Measurements from ENCODE around the gene AK1. TPM values are rescaled to one million over a fixed set of nuclear protein-coding genes. Genes with fewer than 3 reads are reported as not detected.

AK1 gene
- total and polyA plus RNA-seq, 2 of the 13 experiments (the other 11 are each of a cell fraction or from before 2014, with no cell fraction given): 19.1 to 32.8 TPM

DNA sequence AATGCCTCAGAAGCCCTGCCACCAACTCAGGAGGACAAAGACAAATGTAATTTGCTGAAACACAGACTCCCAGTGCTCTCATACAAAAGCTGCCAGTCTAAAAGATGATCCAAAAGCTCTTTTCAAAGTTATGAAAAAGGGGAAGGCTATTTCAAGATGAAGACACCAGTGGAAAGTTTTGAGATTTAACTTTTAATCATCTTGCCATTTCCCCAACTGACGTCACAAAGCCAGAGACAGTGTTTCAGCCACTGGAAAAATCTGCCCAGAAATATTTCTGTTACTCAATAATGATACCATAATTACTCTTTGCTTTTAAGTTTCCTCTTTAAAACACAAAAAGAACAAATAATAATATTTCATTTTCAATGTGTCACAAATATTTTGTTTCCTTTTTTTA is 43.9 kb downstream of the AK1 start:
- Histone ChIP-seq H3K36me3 (replicated peaks in 1 of 2; ENCODE audit: control insufficient read depth in 1 of 2, insufficient read depth in 2 of 2, low read length in 2 of 2) (no peaks in the 10 kb centered on the region), H4K20me1 (ENCODE audit: insufficient read depth, low read length) (no peaks in the 10 kb centered on the region), H2AFZ (ENCODE audit: low read length) (no peak overlapping the region), H3K9me3 (ENCODE audit: low read length) (no peaks in the 10 kb centered on the region), H3K9ac (ENCODE audit: insufficient read depth, low read depth, low read length) (no peak overlapping the region), H3K4me2 (ENCODE audit: low read depth, low read length) (no peak overlapping the region), H3K4me3 (replicated peaks in 1 of 3; ENCODE audit: insufficient read depth in 1 of 3, low read depth in 2 of 3, low read length in 3 of 3) (no peak overlapping the region), H3K27me3 (ENCODE audit: control insufficient read depth in 1 of 2, insufficient read depth in 2 of 2, low read length in 2 of 2) (no peaks in the 10 kb centered on the region; a peak in 1 of 5 replicates), H3K79me2 (ENCODE audit: insufficient read depth, low read length) (no peaks in the 10 kb centered on the region), H3K4me1 (ENCODE audit: insufficient read depth, low read length) (peaks cover 36% of the 10 kb centered on the region), H3K27ac (ENCODE audit: extremely low read length, insufficient read depth, low read length) (no peak overlapping the region)
- CTCF ChIA-PET (ENCODE audit: low intra/inter-chr PET ratio, low total read pairs): no interaction called here
- BruUV-seq (replicated peaks): no TSS peak
- intact Hi-C loops (cut with micrococcal nuclease; ENCODE audit: unreplicated experiment): no loop called here
- no peak for TF ChIP-seq YEATS2 (CRISPR knock-in tag; IDR thresholded peaks at IDR 0.05; ENCODE audit: borderline replicate concordance)
- no peak for TF ChIP-seq NFE2L2 (IDR thresholded peaks at IDR 0.05; ENCODE audit: low read length)
- TF ChIP-seq CREB1 (IDR thresholded peaks at IDR 0.05): peak; percentile 20; the same call in 1 of the 2 replicates
- no peak for TF ChIP-seq CREB1 (CRISPR knock-in tag; IDR thresholded peaks at IDR 0.05)
- POLR2A ChIA-PET: no interaction called here
- FAIRE-seq (no peak), ATAC-seq (no peak), DNase-seq (ENCODE audit: low spot score) (no peak)
- 59% methylated on average over 1 of the region's 1 CpG for WGBS (ENCODE audit: low lambda C conversion rate)
- in situ Hi-C loops (cut with HindIII; ENCODE audit: extremely low pct_ligation_motif_present, low pct_unique_long_range_greater_than_20kb): no loop called here

GRCh38 chr9:127832248-127832647 is 45.2 kb downstream of the AK1 start:
- intact Hi-C loops (cut with micrococcal nuclease; ENCODE audit: unreplicated experiment): no loop called here
- H3K36me3 ChIP-seq (replicated peaks in 1 of 2; ENCODE audit: control insufficient read depth in 1 of 2, insufficient read depth in 2 of 2, low read length in 2 of 2): no peaks in the 10 kb centered on the region
- no peak overlapping the region for H3K27ac ChIP-seq (ENCODE audit: extremely low read length, insufficient read depth, low read length)
- H2AFZ ChIP-seq (ENCODE audit: low read length): no peak overlapping the region
- no peak overlapping the region for H3K9ac ChIP-seq (ENCODE audit: insufficient read depth, low read depth, low read length)
- H3K4me2 ChIP-seq (ENCODE audit: low read depth, low read length): no peak overlapping the region
- H3K4me3 ChIP-seq (replicated peaks in 1 of 3; ENCODE audit: insufficient read depth in 1 of 3, low read depth in 2 of 3, low read length in 3 of 3): no peak overlapping the region
- DNase-seq (ENCODE audit: low spot score) (no peak), FAIRE-seq (no peak), ATAC-seq (no peak)
- no peaks in the 10 kb centered on the region for H3K9me3 ChIP-seq (ENCODE audit: low read length)
- no peaks in the 10 kb centered on the region; a peak in 1 of 5 replicates for H3K27me3 ChIP-seq (ENCODE audit: control insufficient read depth in 1 of 2, insufficient read depth in 2 of 2, low read length in 2 of 2)
- ChIA-PET CTCF (ENCODE audit: low intra/inter-chr PET ratio, low total read pairs) (no interaction called here), POLR2A (no interaction called here)
- in situ Hi-C loops (cut with HindIII; ENCODE audit: extremely low pct_ligation_motif_present, low pct_unique_long_range_greater_than_20kb): no loop called here
- H3K79me2 ChIP-seq (ENCODE audit: insufficient read depth, low read length): no peaks in the 10 kb centered on the region
- 59% methylated on average over 7 of the region's 7 CpGs for WGBS (ENCODE audit: low lambda C conversion rate)
- TF ChIP-seq ZNF879 (CRISPR knock-in tag; IDR thresholded peaks at IDR 0.05) (no peak), ZFP1 (CRISPR knock-in tag; IDR thresholded peaks at IDR 0.05) (no peak), SOX6 (IDR thresholded peaks at IDR 0.05) (no peak), SOX6 (CRISPR knock-in tag; IDR thresholded peaks at IDR 0.05) (no peak)
- TF ChIP-seq, protein P1, sequence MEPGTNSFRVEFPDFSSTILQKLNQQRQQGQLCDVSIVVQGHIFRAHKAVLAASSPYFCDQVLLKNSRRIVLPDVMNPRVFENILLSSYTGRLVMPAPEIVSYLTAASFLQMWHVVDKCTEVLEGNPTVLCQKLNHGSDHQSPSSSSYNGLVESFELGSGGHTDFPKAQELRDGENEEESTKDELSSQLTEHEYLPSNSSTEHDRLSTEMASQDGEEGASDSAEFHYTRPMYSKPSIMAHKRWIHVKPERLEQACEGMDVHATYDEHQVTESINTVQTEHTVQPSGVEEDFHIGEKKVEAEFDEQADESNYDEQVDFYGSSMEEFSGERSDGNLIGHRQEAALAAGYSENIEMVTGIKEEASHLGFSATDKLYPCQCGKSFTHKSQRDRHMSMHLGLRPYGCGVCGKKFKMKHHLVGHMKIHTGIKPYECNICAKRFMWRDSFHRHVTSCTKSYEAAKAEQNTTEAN (CRISPR knock-in tag; conservative IDR thresholded peaks at IDR 0.05): no peak
- no peaks in the 10 kb centered on the region for H4K20me1 ChIP-seq (ENCODE audit: insufficient read depth, low read length)
- peaks cover 35% of the 10 kb centered on the region for H3K4me1 ChIP-seq (ENCODE audit: insufficient read depth, low read length)
- BruUV-seq (replicated peaks): no TSS peak

Data from HepG2 (cell line).